Pancreas (tissue), 10 donors: ENCODE results near the gene CEACAM21. TPM values are rescaled to one million over a fixed set of nuclear protein-coding genes. Genes with fewer than 3 reads are reported as not detected.
"Not testable (repeated sequence)": the region's sequence is repeated elsewhere in the genome, so short reads cannot be mapped to it uniquely, and the experiment has no call there.

Experiments
- ATAC-seq, 4 donors: fragments of 200-7000 bp; cut with Tn5 transposase; one replicate each; pipeline versions ENCODE4 v1.8.0 to v1.9.1; 2020; ENCODE audit warnings: mild to moderate bottlenecking in 4 of 4, moderate library complexity in 4 of 4
- DNase-seq, 6 donors: peaks; one replicate each; pipeline ENCODE4 v3.0.0-alpha.2; 2020
- FAIRE-seq: peaks from 2 replicates; lab custom pipeline; 2012; peaks lifted over from hg19 to GRCh38; lab: Jason Lieb, UNC
- H3K27ac ChIP-seq, 4 donors: fragments of 200-600 bp; sonication (generic); 1 replicate in 3 of 4; 2 replicates in 1 of 4; pipeline versions ENCODE4 v1.5.0 to v1.8.0; 2020
- H3K27me3 ChIP-seq, 4 donors: fragments of 200-600 bp; one replicate each; pipeline ENCODE4 v1.8.0; 2021
- H3K36me3 ChIP-seq, 3 donors: fragments of 200-600 bp; sonication (generic) in 1 of 3; one replicate each; pipeline versions ENCODE4 v1.5.0 to v1.8.0; 2020 to 2021
- H3K4me1 ChIP-seq, 3 donors: fragments of 200-600 bp; one replicate each; pipeline ENCODE4 v1.8.0; 2021
- H3K4me3 ChIP-seq, 4 donors: fragments of 200-600 bp; sonication (generic) in 2 of 4; one replicate each; pipeline versions ENCODE4 v1.5.0 to v1.8.0; 2020 to 2021
- H3K9me3 ChIP-seq, 4 donors: fragments of 200-600 bp; one replicate each; pipeline ENCODE4 v1.8.0; 2021
- CTCF ChIP-seq, 4 donors: fragments of 200-600 bp; sonication (generic) in 3 of 4; IDR thresholded peaks; one replicate each; pipeline versions ENCODE4 v1.5.0 to v1.8.0; 2021; ENCODE audit warnings: antibody characterized with exemption in 4 of 4
- WGBS, 2 donors: extraction: QIAGEN DNeasy Blood & Tissue Kit; methylation state at CpG; one replicate each; pipeline ENCODE4 v1.1.7; 2013; 5-methylcytosine and 5-hydroxymethylcytosine counted together
- intact Hi-C, 3 donors: fragments of 100-400 bp; cut with DNase I; formaldehyde crosslinking; loops; one replicate each; pipeline versions ENCODE4 v1.11.1 to v1.14.2; 2022
- polyA plus RNA-seq, 2 donors: library from polyadenylated mRNA; stranded (reverse); fragments of 200-250 nt; gene quantifications; one replicate each; pipeline ENCODE4 v1.2.3, GENCODE V29; 2013
- total RNA-seq, 6 donors: library from RNA; stranded (reverse); fragmentation: NEBNext Ultra II Directional in 4 of 6; extraction: Animal tissue kit (Norgen Biotek cat#: 25700) in 4 of 6; gene quantifications; one replicate each; pipeline versions ENCODE4 v1.2.1 to v1.2.4, GENCODE V29; 2021 to 2023
- donor health status: healthy with polysubstance abuse.
- donor health status: DM: no; HTN: no; CAD: no; lungs with moderate emphysema.
- donor health status: DM: no; HTN: no; CAD: no.
- donor health status: control.
- donor health status: control.
- donor health status: Bipolar disorder and iron deficiency.
- donor health status: DM: yes; HTN: yes; CAD: no.
- donor health status: DM: no; HTN: no; CAD: no.
- donor health status: DM: no; HTN: no; CAD: no.
- donor health status: DM: yes; HTN: yes; CAD: no.

Gene CEACAM21
- total and polyA plus RNA-seq, 8 donors: 0.09 to 1.2 (median 0.53) TPM; not detected in 2

DNA sequence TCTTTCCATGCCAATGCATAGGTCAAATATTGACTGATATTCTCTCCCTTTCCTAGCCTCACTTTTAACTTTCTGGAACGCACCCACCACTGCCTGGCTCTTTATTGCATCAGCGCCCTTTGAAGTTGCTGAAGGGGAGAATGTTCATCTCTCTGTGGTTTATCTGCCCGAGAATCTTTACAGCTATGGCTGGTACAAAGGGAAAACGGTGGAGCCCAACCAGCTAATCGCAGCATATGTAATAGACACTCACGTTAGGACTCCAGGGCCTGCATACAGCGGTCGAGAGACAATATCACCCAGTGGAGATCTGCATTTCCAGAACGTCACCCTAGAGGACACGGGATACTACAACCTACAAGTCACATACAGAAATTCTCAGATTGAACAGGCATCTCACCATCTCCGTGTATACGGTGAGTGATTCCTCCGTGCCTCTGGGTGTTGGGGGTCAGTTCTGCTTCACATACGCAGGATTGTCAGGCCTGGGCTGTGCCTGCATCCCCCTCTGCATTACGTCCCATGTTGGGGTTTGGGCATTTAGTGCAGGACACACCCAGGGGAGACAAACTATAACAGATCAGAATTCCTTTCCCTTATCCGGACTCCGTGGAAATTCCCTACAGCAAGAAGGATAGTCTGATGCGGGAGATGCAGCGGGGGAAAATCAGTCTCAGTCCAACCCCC, 1.3 kb downstream of the CEACAM21 start:
- intact Hi-C loops: loop anchor here in 1 of 3 donors (10.0 kb wide), 1 partner anchor 132 kb away; the partner anchor contains the start of gene ERICH4
- 59 to 63% methylated on average over 19 of the region's 19 CpGs for WGBS, 2 donors
- no peak for TF ChIP-seq CTCF (IDR thresholded peaks at IDR 0.05)
- no peaks in the 10 kb centered on the region for H3K36me3 ChIP-seq
- ATAC-seq: no peak
- no peak overlapping the region for H3K4me3 ChIP-seq
- no peaks in the 10 kb centered on the region for H3K4me1 ChIP-seq
- no peak overlapping the region for H3K27ac ChIP-seq
- no peaks in the 10 kb centered on the region for H3K9me3 ChIP-seq
- no peak for DNase-seq
- H3K27me3 ChIP-seq: no peaks in the 10 kb centered on the region
- no peak for FAIRE-seq

GRCh38 chr19:41577833-41578232, 1.9 kb downstream of the CEACAM21 start:
- FAIRE-seq (no peak), ATAC-seq (no peak), DNase-seq (no peak)
- Histone ChIP-seq H3K36me3 (no peaks in the 10 kb centered on the region), H3K27me3 (no peaks in the 10 kb centered on the region), H3K27ac (no peak overlapping the region), H3K9me3 (no peaks in the 10 kb centered on the region), H3K4me3 (no peak overlapping the region), H3K4me1 (no peaks in the 10 kb centered on the region)
- WGBS, 2 donors: 41 to 68% methylated on average over 2 of the region's 2 CpGs
- intact Hi-C loops: loop anchor here in 1 of 3 donors (10.0 kb wide), 1 partner anchor 133 kb away; the partner anchor contains the start of gene ERICH4
- TF ChIP-seq CTCF (IDR thresholded peaks at IDR 0.05): no peak

DNA sequence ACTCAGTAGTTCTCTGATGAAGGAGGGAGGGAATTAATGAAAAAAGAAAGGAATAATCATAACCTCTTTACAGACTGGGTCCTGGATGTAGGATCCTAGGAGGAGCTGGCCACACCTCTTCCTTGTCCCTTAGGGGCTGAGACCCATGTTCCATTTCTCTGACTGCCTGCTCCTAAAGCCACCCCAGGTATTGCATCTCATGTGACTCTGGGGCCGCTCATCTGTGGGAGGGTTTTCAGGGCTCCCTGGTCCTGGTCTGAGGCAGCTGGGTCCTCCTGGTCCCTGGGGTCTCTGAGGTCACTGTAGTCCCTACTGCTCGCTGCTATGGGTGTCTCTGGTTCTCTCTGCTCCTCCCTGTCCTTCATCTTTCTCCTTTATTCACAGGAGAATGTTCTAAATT, 2.9 kb downstream of the CEACAM21 start:
- Histone ChIP-seq H3K4me1 (no peaks in the 10 kb centered on the region), H3K27me3 (no peaks in the 10 kb centered on the region), H3K4me3 (no peak overlapping the region), H3K27ac (no peak overlapping the region), H3K9me3 (no peaks in the 10 kb centered on the region), H3K36me3 (no peaks in the 10 kb centered on the region)
- intact Hi-C loops: loop anchor here in 1 of 3 donors (10.0 kb wide), 1 partner anchor 134 kb away; the partner anchor contains the start of gene ERICH4
- no peak for DNase-seq
- 42 to 61% methylated on average over 2 of the region's 2 CpGs for WGBS, 2 donors
- no peak for ATAC-seq
- FAIRE-seq: no peak
- TF ChIP-seq CTCF (IDR thresholded peaks at IDR 0.05): no peak

- H3K4me1 ChIP-seq, ATAC-seq, H3K4me3 ChIP-seq, H3K27ac ChIP-seq, H3K27me3 ChIP-seq, FAIRE-seq, DNase-seq, H3K9me3 ChIP-seq, H3K36me3 ChIP-seq, intact Hi-C loops: not testable (repeated sequence)
- WGBS, 2 donors: 43 to 54% methylated on average over 4 of the region's 4 CpGs
These were observed 5.1 kb downstream of the CEACAM21 start for GRCh38 chr19:41581068-41581467.

GRCh38 chr19:41582577-41583182, 6.7 kb downstream of the CEACAM21 start:
- intact Hi-C loops, H3K36me3 ChIP-seq, H3K27me3 ChIP-seq, ATAC-seq, DNase-seq, H3K4me1 ChIP-seq, H3K4me3 ChIP-seq, H3K27ac ChIP-seq, H3K9me3 ChIP-seq, FAIRE-seq: not testable (repeated sequence)
- WGBS, 2 donors: 69 to 91% methylated on average over 1 of the region's 1 CpG
